PFSK-1 (cell line): ENCODE data around the gene VWA3B.

Experiments used
- POLR2AphosphoS5 ChIP-seq: IDR thresholded peaks from 2 replicates; pipeline ENCODE4 v1.6.1; 2012; ENCODE audit warnings: low read depth, mild to moderate bottlenecking, control low read depth, low read length, moderate library complexity
- SIN3A ChIP-seq: IDR thresholded peaks from 2 replicates; pipeline ENCODE4 v1.6.1; 2012; ENCODE audit warnings: mild to moderate bottlenecking, low read length, moderate library complexity, borderline replicate concordance; ENCODE audit not compliant: insufficient read depth
- TAF1 ChIP-seq: IDR thresholded peaks from 2 replicates; pipeline ENCODE4 v1.6.1; 2012; ENCODE audit warnings: low read length, control low read depth, borderline replicate concordance; ENCODE audit not compliant: insufficient read depth
- TF ChIP-seq, protein P1 (sequence below), 2 experiments: IDR thresholded peaks; 2 replicates each; pipeline versions ENCODE4 v1.6.1 to v1.8.0; 2011 to 2012; ENCODE audit warnings: low read depth in 2 of 2, low read length in 2 of 2, control low read depth in 1 of 2, inconsistent platforms in 1 of 2, mild to moderate bottlenecking in 1 of 2, moderate library complexity in 1 of 2; ENCODE audit not compliant: insufficient read depth in 1 of 2

DNA sequence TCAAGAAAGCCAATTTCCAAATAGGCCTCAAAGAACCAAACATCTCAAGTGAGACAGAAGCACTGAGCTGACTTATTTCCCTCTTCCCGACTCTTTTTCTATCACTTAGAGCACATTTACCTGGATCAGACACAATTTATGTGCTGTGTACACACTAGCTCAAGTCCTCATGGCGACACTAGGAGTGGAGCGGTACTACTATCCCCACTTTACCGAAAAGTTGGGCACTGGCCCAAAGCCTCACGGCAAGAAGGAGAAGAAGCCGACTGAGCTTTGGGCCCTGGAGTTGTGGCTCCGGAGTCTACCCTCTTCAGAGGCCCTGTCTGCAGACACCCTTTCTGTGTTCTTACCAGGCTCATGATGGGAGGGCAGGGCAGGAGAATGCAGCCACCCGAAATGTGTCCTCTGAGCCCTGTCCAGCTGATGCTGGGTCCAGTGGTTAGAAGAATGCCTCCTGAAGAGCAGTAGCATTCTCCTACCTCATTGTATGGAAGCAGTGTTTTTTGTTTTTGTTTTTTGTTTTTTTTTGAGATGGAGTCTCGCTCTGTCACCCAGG lies 167.6 kb downstream of the VWA3B start:
- TF ChIP-seq POLR2AphosphoS5, result no peak
- TF ChIP-seq, protein P1, sequence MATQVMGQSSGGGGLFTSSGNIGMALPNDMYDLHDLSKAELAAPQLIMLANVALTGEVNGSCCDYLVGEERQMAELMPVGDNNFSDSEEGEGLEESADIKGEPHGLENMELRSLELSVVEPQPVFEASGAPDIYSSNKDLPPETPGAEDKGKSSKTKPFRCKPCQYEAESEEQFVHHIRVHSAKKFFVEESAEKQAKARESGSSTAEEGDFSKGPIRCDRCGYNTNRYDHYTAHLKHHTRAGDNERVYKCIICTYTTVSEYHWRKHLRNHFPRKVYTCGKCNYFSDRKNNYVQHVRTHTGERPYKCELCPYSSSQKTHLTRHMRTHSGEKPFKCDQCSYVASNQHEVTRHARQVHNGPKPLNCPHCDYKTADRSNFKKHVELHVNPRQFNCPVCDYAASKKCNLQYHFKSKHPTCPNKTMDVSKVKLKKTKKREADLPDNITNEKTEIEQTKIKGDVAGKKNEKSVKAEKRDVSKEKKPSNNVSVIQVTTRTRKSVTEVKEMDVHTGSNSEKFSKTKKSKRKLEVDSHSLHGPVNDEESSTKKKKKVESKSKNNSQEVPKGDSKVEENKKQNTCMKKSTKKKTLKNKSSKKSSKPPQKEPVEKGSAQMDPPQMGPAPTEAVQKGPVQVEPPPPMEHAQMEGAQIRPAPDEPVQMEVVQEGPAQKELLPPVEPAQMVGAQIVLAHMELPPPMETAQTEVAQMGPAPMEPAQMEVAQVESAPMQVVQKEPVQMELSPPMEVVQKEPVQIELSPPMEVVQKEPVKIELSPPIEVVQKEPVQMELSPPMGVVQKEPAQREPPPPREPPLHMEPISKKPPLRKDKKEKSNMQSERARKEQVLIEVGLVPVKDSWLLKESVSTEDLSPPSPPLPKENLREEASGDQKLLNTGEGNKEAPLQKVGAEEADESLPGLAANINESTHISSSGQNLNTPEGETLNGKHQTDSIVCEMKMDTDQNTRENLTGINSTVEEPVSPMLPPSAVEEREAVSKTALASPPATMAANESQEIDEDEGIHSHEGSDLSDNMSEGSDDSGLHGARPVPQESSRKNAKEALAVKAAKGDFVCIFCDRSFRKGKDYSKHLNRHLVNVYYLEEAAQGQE (IDR thresholded peaks at IDR 0.05; ENCODE audit: insufficient read depth in 1 of 2, low read depth in 2 of 2, low read length in 2 of 2), result no peak
- no peak for TF ChIP-seq SIN3A
- no peak for TF ChIP-seq TAF1
